ENCODE measurements around the gene FMO2. TPM values are rescaled to one million over a fixed set of nuclear protein-coding genes. Genes with fewer than 3 reads are reported as not detected.

FMO2 gene
- total and polyA plus RNA-seq, 10 of the 15 experiments (the other 5 are each of a cell fraction or from before 2014, with no cell fraction given), result not detected

- ChIA-PET SMC1A (ENCODE audit: uncharacterized antibody, unreplicated experiment) (interaction anchor here (0.5 kb wide), 1 partner anchor 10 kb away, joined by 3 read pairs; no protein-coding TSS in a partner anchor), POLR2A (no interaction called here), CTCF (no interaction called here), RAD21 (ENCODE audit: unreplicated experiment) (no interaction called here)
- no TSS peak for BruUV-seq (replicated peaks)
- no peak overlapping the region for H3K27ac ChIP-seq (ENCODE audit: control insufficient read depth, insufficient read depth)
- H3K9ac ChIP-seq (ENCODE audit: control insufficient read depth, insufficient read depth, low read length), result no peak overlapping the region
- no peak overlapping the region for H3K4me2 ChIP-seq (ENCODE audit: control insufficient read depth, insufficient read depth)
- TF ChIP-seq, protein P1, sequence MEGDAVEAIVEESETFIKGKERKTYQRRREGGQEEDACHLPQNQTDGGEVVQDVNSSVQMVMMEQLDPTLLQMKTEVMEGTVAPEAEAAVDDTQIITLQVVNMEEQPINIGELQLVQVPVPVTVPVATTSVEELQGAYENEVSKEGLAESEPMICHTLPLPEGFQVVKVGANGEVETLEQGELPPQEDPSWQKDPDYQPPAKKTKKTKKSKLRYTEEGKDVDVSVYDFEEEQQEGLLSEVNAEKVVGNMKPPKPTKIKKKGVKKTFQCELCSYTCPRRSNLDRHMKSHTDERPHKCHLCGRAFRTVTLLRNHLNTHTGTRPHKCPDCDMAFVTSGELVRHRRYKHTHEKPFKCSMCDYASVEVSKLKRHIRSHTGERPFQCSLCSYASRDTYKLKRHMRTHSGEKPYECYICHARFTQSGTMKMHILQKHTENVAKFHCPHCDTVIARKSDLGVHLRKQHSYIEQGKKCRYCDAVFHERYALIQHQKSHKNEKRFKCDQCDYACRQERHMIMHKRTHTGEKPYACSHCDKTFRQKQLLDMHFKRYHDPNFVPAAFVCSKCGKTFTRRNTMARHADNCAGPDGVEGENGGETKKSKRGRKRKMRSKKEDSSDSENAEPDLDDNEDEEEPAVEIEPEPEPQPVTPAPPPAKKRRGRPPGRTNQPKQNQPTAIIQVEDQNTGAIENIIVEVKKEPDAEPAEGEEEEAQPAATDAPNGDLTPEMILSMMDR (IDR thresholded peaks at IDR 0.05 in 2 of 3, conservative IDR thresholded peaks at IDR 0.05 in 1 of 3; ENCODE audit: control insufficient read depth in 2 of 3, extremely low read depth in 1 of 3, insufficient read depth in 1 of 3, low read depth in 3 of 3, low read length in 3 of 3), result no peak
- TF ChIP-seq TCF12 (IDR thresholded peaks at IDR 0.05; ENCODE audit: low read depth, low read length) (no peak), ATF3 (IDR thresholded peaks at IDR 0.05; ENCODE audit: borderline replicate concordance, extremely low read depth, low read depth, low read length) (no peak), WRNIP1 (IDR thresholded peaks at IDR 0.05; ENCODE audit: borderline replicate concordance, low read depth, low read length) (no peak), ATF7 (IDR thresholded peaks at IDR 0.05; ENCODE audit: low read depth) (no peak), IKZF2 (IDR thresholded peaks at IDR 0.05) (no peak), FOS (IDR thresholded peaks at IDR 0.05; ENCODE audit: borderline replicate concordance, extremely low read depth, insufficient read length) (no peak), PML (IDR thresholded peaks at IDR 0.05; ENCODE audit: low read length) (no peak), BACH1 (IDR thresholded peaks at IDR 0.05; ENCODE audit: borderline replicate concordance) (no peak), RELA (IDR thresholded peaks at IDR 0.05; ENCODE audit: borderline replicate concordance, partially characterized antibody) (no peak), RB1 (IDR thresholded peaks at IDR 0.05; ENCODE audit: borderline replicate concordance) (no peak), HDAC6 (IDR thresholded peaks at IDR 0.05; ENCODE audit: unreplicated experiment) (no peak)
- TF ChIP-seq, protein P2, sequence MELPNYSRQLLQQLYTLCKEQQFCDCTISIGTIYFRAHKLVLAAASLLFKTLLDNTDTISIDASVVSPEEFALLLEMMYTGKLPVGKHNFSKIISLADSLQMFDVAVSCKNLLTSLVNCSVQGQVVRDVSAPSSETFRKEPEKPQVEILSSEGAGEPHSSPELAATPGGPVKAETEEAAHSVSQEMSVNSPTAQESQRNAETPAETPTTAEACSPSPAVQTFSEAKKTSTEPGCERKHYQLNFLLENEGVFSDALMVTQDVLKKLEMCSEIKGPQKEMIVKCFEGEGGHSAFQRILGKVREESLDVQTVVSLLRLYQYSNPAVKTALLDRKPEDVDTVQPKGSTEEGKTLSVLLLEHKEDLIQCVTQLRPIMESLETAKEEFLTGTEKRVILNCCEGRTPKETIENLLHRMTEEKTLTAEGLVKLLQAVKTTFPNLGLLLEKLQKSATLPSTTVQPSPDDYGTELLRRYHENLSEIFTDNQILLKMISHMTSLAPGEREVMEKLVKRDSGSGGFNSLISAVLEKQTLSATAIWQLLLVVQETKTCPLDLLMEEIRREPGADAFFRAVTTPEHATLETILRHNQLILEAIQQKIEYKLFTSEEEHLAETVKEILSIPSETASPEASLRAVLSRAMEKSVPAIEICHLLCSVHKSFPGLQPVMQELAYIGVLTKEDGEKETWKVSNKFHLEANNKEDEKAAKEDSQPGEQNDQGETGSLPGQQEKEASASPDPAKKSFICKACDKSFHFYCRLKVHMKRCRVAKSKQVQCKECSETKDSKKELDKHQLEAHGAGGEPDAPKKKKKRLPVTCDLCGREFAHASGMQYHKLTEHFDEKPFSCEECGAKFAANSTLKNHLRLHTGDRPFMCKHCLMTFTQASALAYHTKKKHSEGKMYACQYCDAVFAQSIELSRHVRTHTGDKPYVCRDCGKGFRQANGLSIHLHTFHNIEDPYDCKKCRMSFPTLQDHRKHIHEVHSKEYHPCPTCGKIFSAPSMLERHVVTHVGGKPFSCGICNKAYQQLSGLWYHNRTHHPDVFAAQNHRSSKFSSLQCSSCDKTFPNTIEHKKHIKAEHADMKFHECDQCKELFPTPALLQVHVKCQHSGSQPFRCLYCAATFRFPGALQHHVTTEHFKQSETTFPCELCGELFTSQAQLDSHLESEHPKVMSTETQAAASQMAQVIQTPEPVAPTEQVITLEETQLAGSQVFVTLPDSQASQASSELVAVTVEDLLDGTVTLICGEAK (IDR thresholded peaks at IDR 0.05; ENCODE audit: borderline replicate concordance), result no peak
- no peaks in the 10 kb centered on the region for H3K36me3 ChIP-seq (ENCODE audit: control insufficient read depth in 2 of 2, insufficient read depth in 2 of 2, low read length in 1 of 2)
- no peak overlapping the region for H2AFZ ChIP-seq (ENCODE audit: control insufficient read depth, low read depth, low read length)
- H3K27me3 ChIP-seq (replicated peaks in 1 of 2; ENCODE audit: control insufficient read depth in 2 of 2, insufficient read depth in 2 of 2, low read length in 1 of 2), result no peaks in the 10 kb centered on the region
- in situ Hi-C loops (cut with MboI), result no loop called here
- H3K4me1 ChIP-seq (ENCODE audit: control insufficient read depth, insufficient read depth, low read length), result no peaks in the 10 kb centered on the region
- no peak for DNase-seq (ENCODE audit: low read depth, low spot score)
- no peaks in the 10 kb centered on the region for H3K79me2 ChIP-seq (ENCODE audit: control insufficient read depth, insufficient read depth, low read length)
- no peak overlapping the region for H3K4me3 ChIP-seq
- no peak for ATAC-seq
- no peaks in the 10 kb centered on the region for H4K20me1 ChIP-seq (ENCODE audit: control insufficient read depth, insufficient read depth)
- WGBS (ENCODE audit: insufficient coverage, insufficient replicate concordance, low lambda C conversion rate, missing lambda C conversion rate), result 15% methylated on average over 4 of the region's 4 CpGs
- FAIRE-seq, result no peak
- no peaks in the 10 kb centered on the region for H3K9me3 ChIP-seq (replicated peaks; ENCODE audit: control insufficient read depth, insufficient read depth, low read length)
- intact Hi-C loops (cut with micrococcal nuclease; ENCODE audit: unreplicated experiment), result no loop called here
Observed at GRCh38 chr1:171160639-171161354, 24.3 kb upstream of the FMO2 start.

Data from GM12878 (cell line).